Measurements from ENCODE around the gene CERS6.

Gene CERS6

DNA sequence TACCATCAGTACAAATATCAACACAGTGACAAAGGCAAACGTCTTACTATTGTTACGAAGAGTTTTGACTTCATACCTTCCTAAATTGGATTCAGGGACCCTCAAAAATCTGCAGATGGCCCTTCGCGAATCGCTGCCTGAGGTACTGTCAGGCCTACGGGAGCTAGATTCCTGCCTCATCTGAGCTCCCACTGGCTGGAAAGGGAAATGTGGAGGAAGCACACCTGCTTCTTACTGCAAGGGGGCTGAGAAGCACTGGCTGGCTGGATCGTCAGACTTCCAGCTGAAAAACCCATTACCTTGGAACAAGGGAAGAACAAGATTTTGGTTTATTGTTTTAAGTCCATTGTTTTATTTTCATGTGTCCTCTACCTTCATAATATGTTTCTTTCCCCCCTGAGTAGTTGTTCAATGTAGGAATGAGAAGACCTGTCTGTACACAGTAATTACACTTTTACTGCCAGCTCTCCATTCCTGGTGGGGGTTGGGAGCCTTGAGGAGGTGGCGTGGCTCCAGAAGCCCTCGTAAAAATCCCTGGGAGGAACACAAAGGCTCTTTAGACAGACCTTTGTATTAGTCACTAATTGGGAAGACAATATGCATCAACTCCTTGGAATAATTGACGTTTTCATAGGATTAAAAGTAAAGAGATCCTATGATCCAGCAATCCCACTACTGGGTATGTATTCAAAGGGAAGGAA lies 222.2 kb downstream of the CERS6 start:
- DNase-seq (ENCODE audit: low read depth) = no peak
- TF ChIP-seq, protein P1, sequence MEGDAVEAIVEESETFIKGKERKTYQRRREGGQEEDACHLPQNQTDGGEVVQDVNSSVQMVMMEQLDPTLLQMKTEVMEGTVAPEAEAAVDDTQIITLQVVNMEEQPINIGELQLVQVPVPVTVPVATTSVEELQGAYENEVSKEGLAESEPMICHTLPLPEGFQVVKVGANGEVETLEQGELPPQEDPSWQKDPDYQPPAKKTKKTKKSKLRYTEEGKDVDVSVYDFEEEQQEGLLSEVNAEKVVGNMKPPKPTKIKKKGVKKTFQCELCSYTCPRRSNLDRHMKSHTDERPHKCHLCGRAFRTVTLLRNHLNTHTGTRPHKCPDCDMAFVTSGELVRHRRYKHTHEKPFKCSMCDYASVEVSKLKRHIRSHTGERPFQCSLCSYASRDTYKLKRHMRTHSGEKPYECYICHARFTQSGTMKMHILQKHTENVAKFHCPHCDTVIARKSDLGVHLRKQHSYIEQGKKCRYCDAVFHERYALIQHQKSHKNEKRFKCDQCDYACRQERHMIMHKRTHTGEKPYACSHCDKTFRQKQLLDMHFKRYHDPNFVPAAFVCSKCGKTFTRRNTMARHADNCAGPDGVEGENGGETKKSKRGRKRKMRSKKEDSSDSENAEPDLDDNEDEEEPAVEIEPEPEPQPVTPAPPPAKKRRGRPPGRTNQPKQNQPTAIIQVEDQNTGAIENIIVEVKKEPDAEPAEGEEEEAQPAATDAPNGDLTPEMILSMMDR (IDR thresholded peaks at IDR 0.05; ENCODE audit: low read length, missing control alignments) = no peak
- H3K4me3 ChIP-seq (replicated peaks; ENCODE audit: low read depth, low read length) = no peak overlapping the region

GRCh38 chr2:168679081-168679480 lies 223.0 kb downstream of the CERS6 start:
- no peak for DNase-seq (ENCODE audit: low read depth)
- TF ChIP-seq, protein P1 (IDR thresholded peaks at IDR 0.05; ENCODE audit: low read length, missing control alignments) = no peak
- H3K4me3 ChIP-seq (replicated peaks; ENCODE audit: low read depth, low read length) = no peak overlapping the region

DNA sequence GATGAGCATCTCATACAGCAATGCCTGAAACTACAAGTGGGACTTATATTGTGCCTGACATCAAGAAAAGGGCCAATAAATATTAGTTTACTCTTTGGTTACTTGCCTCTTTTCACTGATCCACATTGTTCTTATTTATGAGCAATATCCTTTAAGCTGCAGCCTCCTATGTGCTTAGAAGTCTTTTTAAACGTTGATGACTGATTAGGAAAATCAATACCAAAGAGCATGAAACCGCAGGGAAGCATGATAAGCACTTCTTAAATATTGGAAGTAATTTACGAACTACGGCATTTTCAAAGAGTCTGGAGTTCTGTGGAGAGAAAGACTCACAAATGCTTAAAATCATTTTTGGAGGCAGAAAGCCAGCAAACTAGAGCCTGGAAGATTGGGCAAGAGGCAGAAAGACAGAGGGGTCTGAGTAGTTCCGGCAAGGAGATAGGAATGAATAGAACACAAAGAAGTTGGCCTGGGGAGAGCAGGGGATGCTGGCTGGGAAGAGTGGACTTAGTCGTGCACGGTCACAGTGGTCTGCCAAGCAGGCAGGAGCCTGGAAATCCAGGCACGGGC lies 223.8 kb downstream of the CERS6 start:
- TF ChIP-seq, protein P1 (IDR thresholded peaks at IDR 0.05; ENCODE audit: low read length, missing control alignments) = no peak
- H3K4me3 ChIP-seq (replicated peaks; ENCODE audit: low read depth, low read length) = no peak overlapping the region
- DNase-seq (ENCODE audit: low read depth) = peak; percentile 28

DNA sequence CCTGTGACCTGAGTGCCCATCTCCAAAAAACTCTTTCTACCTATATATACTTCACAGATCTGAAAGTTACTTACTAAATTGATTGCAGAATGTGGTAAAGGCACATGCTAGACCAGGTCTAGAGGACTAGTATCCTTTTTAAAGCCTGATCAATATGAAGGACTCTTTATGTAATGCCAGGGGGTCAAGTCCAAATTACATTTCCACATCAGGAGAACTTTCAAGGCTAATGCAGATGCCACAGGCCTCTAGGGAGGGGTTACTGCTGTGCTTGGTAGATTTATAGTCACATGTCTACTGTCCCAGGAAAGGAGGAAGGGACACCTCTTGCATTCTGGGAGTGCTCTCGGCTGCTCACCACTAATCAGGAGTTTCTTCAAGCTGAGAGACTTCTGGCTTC lies 227.9 kb downstream of the CERS6 start:
- no peak for DNase-seq (ENCODE audit: low read depth)
- TF ChIP-seq, protein P1 (IDR thresholded peaks at IDR 0.05; ENCODE audit: low read length, missing control alignments) = no peak
- H3K4me3 ChIP-seq (replicated peaks; ENCODE audit: low read depth, low read length) = no peak overlapping the region

GRCh38 chr2:168684921-168685599 lies 229.0 kb downstream of the CERS6 start:
- no peak overlapping the region for H3K4me3 ChIP-seq (replicated peaks; ENCODE audit: low read depth, low read length)
- TF ChIP-seq, protein P1 (IDR thresholded peaks at IDR 0.05; ENCODE audit: low read length, missing control alignments) = no peak
- DNase-seq (ENCODE audit: low read depth) = no peak

DNA sequence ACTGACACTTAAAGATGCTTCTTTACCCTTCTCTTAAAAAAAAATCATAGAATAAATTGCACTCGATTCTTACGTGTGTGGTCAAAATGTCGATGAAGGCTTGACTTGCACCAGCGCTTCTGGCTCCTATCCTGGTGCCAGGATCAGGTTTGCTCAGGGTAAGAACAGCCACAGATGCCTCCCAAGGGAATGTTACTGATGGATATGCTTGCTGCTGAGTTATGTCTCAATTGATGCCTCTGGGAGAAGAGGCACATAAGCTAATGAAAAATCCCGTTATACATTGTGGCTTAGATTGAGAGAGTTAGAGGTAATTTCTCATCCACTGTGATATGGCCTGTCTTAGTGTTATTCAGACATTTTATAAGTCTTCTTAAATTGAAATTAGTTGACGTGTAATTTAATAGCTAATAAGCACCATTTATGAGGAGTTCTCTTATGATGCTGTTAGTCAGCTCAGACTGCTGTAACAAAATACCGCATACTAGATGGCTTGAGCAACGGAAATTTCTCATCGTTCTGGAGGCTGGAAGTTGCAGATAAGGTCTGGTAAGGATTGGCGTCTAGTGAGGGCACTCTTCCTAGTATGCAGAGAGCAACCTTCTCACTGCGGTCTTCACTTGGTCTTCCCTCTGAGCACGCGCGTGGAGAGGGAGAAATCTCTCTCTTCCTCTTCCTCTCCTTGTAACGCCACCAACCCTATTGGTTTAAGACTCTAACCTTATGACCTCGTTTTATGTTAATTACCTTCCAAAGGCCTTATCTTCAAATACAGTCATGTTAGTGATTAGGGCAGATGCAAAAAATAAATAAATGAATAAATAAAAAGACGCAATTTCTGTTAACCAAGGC lies 229.8 kb downstream of the CERS6 start:
- no peak overlapping the region for H3K4me3 ChIP-seq (replicated peaks; ENCODE audit: low read depth, low read length)
- TF ChIP-seq, protein P1 (IDR thresholded peaks at IDR 0.05; ENCODE audit: low read length, missing control alignments) = no peak
- DNase-seq (ENCODE audit: low read depth) = peak; percentile 74
